Ammon's horn (tissue), 1 donor: ENCODE measurements around the gene ACSL6.

Source experiments
- DNase-seq: peaks from one replicate; pipeline ENCODE4 v3.0.0-alpha.2; 2016; ENCODE audit warnings: low spot score

The ACSL6 gene

GRCh38 chr5:132049093-132049492, 37.6 kb upstream of the ACSL6 start:
- no peak for DNase-seq

DNA sequence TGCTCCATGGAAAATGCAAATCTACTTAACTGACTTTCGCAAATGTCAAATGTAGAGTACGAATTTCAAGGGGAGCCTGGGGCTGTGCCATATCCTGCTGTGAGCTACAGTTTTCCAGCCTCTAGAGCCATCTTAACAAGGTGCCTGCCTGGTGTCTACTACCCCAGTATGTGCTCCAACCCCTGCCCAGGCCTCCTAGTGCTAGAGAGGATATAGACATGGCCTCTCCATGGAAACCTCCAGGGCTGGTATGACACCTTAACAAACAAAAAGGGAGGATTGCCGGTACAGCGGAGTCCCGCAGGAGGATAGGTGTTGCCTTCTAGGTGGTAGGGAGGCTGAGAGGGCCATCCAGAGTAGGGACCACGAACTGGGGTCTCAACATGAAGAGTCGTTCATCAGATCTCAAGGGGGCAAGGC, 35.4 kb upstream of the ACSL6 start:
- DNase-seq = peak; percentile 0

GRCh38 chr5:132044207-132044606, 32.7 kb upstream of the ACSL6 start:
- DNase-seq = peak; percentile 58

DNA sequence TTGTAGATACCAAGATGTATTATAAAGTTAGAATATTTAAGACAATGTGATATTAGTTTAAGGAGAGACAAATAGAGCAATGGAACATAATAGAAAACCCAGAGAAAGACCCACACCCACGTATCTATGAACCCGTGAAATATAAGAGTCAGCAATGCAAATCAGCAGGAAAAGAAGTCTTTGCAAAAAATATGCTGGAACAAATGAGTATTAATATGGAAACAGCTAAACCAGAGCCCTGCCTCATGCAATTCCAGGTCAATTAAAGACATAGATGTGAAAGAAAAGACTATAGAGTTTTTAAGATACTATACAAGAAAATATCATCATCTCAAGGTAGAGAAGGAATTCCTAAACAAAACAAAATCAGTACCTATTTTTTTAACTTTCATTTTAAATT, 25.9 kb upstream of the ACSL6 start:
- DNase-seq = no peak

DNA sequence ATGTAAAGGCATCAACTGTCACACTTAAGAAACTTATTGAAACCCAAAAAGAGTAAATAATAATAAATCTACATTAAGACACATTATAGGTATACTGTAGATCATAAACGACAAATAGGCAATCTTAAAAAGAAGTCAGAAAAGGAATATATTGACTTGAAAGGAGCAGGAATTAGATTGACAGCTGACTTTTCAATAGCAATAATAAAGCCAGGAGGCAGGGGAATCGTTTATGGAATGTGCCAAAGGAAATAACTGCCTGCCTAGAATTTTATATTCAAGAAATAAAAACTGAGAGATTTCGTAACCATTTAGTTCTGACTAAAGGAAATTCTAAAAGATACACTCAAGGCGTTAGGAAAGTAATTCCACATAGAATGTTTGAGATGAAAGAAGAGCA, 21.7 kb upstream of the ACSL6 start:
- DNase-seq = no peak

GRCh38 chr5:132032196-132032595, 20.7 kb upstream of the ACSL6 start:
- DNase-seq = no peak

DNA sequence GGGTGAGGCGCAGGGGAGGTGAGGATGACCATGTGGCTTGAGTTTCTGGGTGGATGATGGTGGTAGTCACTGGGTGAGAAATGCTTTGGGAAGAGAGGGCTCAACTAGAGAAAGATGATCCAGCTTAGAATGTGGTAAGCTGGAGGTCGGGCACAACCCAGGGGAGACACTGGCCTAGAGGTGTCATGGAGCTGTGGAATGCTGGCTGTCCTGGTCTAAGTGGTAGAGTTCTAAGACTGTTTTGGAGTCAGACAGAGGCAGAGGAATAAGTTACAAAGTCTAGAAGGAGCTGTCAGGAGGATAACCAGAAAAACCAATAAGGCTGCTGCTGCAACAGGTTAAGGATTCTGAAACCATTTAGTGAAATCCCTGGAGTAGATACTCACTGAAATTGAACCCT, 19.2 kb upstream of the ACSL6 start:
- no peak for DNase-seq

DNA sequence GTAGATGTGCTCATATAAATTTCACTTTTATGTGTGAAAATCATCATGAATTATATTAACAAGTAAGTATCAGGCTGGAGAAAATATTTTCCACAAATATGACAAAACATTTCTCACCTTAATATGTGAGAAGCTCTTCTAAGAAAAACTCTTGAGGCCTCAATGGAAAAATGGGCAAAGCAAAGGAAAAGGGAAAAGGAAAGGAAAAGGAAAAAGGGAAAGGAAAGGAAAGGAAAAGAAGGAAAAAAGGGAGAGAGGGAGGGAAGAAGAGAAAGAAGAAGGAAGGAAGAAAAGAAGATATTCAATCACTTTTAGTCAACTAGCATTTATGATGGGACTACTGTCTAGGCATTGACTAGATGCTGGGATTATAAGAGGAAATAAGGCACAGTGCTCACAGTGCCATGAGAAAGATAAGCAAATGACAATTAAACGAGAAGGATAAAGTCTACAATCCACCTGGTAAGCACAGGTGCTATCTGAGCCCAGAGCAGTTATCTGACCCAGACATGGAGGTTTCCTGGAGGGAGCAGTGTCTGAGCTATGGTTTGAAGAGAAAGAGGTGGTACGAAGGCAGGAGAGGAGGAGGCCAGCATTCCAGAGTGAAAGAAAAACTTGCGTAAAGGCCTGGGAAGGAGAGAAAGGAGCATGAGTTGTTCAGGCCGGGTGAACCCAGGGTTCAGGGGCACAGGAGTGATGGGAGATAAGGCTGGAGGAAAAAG, 18.3 kb upstream of the ACSL6 start:
- DNase-seq = no peak

- peak; percentile 1 for DNase-seq
Measured at GRCh38 chr5:132027027-132027426, 15.6 kb upstream of the ACSL6 start.

GRCh38 chr5:132026516-132027008, 15.1 kb upstream of the ACSL6 start:
- no peak for DNase-seq

DNA sequence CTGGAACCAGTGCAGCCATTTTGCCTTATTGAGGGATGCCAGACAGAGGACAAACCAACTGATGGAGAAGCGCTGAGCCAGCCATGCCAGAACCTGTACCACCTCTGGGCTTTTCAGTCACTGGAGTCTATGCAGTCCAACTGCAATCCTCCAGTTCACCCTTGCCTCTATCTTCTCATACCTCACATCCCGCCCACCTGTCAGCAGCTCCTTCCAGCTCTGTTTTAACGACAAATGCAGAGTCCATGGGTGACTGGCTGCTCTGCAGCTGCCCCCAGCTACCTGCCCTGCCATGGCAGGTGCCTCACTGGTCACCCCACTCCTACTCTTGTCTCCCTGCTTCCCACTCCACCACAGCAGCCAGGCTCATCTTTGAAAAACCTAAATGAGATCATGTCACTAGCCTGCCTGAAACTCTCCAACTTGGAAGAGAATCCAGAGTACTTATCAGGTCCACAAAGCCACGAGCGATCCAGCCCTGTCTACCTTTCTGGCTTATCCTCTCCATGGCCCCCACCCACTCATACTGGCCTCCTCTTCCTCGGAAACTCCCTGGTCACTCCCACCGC, 14.0 kb upstream of the ACSL6 start:
- no peak for DNase-seq

- DNase-seq = no peak
Measured at GRCh38 chr5:132024789-132025402, 13.4 kb upstream of the ACSL6 start.

- DNase-seq = peak; percentile 1
Measured at GRCh38 chr5:132024117-132024435, 12.6 kb upstream of the ACSL6 start.

DNA sequence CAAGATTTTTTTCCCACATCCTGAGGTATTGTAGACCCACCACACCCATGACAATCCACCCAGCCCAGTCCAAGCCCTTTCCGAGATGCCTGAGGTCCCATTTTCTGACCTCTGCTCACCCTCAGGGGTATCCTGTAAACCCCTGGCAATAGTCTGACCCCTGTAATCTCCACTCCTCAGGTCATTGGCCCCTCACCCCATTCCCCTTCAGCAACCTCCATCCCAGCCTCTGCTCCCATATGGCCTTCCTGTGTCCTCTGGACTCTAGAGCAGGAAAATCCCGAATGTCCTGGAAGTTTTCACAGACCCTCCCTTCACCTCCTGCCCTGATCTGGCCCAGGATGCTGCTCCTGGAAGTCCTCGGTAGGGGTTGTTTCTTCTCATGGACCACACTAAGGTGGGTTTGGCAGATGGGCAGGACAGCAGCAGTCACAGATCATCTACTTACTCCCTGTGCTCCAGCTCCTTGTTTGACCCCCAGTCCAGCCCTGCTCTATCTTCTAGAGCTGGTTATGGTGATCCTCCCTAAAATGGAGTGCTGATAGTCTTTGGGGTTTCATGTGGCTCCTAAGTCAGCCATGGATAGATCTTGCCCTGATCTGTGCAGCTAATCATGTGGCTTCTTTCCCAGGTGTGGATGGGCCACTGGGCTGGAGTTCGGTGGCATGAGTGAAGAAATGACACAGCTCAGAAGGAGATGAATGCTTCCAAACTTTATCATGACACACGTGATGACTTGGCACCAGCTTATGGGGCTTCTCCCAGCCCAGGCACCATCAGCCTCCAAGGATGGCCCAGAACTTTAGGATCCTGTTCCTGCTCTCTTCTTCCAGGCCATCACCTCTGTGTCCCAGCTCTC, 12.0 kb upstream of the ACSL6 start:
- DNase-seq = no peak

GRCh38 chr5:132022737-132023136, 11.3 kb upstream of the ACSL6 start:
- DNase-seq = peak; percentile 17

DNA sequence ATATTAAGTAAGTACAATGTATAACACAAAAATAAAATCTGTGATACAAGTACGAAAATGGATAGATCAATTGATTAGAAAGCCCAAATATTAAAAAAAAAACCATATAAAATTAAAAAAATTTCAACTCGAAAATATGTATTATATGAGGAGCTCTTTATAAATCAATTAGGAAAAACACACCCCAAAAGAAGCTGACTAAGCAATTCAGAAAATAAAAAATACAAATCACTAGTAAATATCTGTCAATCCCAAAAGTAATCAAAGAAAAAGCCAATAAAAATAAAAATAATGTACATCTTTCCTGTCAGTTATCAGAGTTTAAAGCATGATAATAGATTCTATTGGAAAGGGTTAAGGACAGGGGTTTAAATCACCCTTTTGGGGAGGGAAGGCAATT, 10.2 kb upstream of the ACSL6 start:
- DNase-seq = no peak

GRCh38 chr5:132020568-132021339, 9.3 kb upstream of the ACSL6 start:
- DNase-seq = no peak

DNA sequence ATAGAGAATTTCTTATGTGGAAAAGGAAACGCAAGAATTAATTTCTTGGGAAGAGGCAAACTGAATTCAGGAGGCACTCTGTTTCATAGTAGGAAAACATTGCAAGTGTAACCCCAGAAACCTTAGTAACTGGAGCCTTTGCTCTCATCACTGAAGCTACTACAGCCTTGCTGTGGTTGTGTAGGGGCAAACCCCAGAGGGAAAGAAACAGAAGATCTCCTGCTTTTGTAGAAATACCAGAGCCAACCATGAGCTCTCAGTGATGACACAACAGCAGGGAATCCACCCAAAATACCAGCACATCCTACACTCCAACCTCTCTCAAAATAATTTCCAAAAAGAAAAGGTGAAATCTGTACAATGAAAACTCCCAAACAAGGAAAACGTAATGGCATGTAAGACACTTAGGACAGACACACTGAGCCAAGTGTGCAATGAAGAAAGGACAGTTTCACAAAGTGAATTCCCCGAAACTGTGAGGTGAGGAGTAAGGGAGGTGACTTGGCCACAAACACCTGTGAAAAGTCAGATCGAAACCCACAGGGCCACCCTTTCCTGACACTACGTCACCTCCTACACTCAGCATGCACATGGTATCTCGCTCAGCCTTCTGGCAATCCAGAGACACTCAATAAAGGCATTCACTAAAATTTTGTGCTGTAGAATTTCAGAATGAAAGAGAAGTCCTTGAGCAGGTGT, 8.5 kb upstream of the ACSL6 start:
- DNase-seq = peak; percentile 7

DNA sequence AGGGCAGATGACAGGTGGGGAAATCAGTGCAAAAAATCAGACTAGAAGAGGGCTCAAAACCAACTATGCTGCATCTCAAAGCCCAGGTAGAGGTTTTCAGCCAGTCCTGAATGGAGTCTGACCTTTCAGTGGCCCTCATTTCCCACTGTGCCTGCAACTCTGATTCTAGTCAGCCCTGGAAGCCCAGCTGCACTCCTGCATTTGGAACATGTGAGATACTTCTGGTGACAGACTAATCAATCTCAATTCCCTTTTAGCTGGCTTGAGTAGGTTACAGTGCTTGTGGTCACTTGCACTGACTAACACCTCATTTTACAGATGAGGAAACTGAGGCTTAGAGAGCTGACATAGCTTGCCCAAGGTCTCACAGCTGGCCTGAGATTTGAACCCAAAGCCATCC, 7.9 kb upstream of the ACSL6 start:
- no peak for DNase-seq

DNA sequence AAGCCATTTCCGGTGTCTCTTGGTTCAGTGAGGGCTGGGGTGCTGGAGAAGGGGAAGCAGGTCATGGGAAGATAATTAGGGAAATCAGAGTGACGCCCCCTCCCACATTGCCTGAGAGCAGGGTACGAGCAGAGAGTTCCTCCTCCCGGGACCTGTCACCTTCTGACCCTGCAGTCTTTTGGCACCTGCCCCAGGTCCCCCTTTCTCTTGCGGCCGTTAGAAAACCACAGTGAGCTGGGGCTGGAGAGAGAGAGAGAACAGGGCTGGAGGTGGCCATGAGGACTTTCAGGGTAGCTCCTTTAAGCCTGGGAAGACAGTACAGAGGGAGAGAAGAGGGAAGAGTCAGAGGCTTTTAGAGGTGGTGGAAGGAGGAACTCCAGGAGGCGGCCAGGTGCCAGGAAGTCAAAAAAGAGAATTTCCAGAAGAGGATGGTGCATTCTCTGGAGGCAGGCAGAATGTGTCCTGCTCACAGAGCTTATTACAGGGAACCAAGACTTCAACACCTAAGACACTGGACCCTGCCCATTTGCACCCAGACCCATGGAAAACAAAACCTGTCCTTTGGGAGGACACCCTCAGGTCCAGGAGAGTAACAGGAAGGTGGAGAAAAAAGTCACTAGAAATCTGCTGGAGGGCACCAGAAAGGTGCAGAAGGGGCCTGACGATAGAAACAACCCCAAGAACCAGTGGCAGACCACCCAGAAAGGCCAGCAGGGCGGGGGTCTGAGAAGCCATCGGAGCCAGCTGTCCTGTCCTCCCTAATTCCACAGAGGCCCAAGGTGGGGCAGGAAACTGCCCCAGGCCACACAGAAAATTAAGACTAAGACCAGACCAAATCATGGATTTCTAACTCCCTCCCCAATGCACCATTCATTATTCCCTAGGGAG, 6.5 kb upstream of the ACSL6 start:
- DNase-seq = no peak
